MG63 (cell line): ENCODE measurements around the gene UBAC2. TPM values are rescaled to one million over a fixed set of nuclear protein-coding genes. Genes with fewer than 3 reads are reported as not detected.

Experiments used
- DNase-seq: peaks from one replicate; pipeline ENCODE4 v3.0.0-alpha.2; 2020
- H3K27me3 ChIP-seq: fragments of 250-450 bp; sonication (Bioruptor Pico); 2 replicates; pipeline ENCODE4 v1.5.1; 2020; ENCODE audit warnings: mild to moderate bottlenecking, moderate library complexity
- H3K36me3 ChIP-seq: fragments of 250-450 bp; sonication (Bioruptor Pico); 2 replicates; pipeline ENCODE4 v1.5.1; 2020; ENCODE audit warnings: mild to moderate bottlenecking, moderate library complexity
- H3K4me3 ChIP-seq: fragments of 250-450 bp; sonication (Bioruptor Pico); 2 replicates; pipeline ENCODE4 v1.5.1; 2020; ENCODE audit warnings: mild to moderate bottlenecking, moderate library complexity
- H3K9me3 ChIP-seq: fragments of 250-450 bp; sonication (Bioruptor Pico); 2 replicates; pipeline ENCODE4 v1.5.1; 2020; ENCODE audit warnings: mild to moderate bottlenecking, moderate library complexity
- total RNA-seq: library from RNA; depleted of rRNA; stranded (reverse); fragments of >200 nt; shearing (Covaris generic); gene quantifications from 2 replicates; pipeline ENCODE4 v1.2.3, GENCODE V29; 2014; ENCODE audit warnings: low replicate concordance; rRNA removed

UBAC2 gene, protein sequence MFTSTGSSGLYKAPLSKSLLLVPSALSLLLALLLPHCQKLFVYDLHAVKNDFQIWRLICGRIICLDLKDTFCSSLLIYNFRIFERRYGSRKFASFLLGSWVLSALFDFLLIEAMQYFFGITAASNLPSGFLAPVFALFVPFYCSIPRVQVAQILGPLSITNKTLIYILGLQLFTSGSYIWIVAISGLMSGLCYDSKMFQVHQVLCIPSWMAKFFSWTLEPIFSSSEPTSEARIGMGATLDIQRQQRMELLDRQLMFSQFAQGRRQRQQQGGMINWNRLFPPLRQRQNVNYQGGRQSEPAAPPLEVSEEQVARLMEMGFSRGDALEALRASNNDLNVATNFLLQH
- total RNA-seq = 80.9 and 92.4 TPM in 2 replicates

DNA sequence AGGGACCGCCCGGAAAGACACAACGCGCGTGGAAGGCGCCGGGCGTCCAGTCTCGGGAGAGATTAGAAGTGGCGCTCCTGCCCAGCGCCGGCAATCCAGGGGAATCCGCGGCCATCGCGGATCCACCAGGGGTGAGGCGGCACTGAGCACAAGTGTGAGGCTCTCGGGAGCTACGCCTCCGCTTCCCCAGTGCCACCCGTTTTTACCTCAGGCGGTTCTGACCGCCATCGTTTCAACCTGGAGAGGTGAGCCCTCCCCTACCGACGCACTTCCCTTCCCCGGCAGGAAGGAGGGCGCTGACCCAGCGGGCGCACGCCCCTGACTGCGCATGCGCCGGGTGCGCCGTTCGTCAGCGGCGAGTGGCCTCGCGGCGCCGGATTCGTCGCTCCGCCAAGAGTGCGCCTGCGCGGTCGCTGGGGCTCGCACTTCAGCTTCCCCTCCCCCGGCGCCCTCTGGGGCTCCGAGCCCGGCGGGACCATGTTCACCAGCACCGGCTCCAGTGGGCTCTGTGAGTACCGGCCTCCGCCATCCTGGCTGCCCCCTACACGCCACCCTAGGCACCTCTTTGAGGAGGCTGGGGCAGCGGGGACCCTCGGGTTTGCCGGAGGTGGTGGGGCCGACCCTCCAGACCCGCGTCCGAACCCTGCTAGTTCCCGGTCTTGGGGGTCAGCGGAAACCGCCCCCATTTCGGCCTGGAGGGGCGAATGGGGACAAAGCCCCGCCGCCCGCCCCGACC, at the start of gene UBAC2:
TSS of gene UBAC2 (plus strand) at position 423 of the 736 bp plus-strand sequence. CDS start at position 478, 55 bp downstream.
- Histone ChIP-seq H3K4me3 (peak within 1 kb of the TSS; percentile 77), H3K27me3 (no peaks in the 10 kb centered on the region), H3K36me3 (no peaks in the 10 kb centered on the region), H3K9me3 (no peaks in the 10 kb centered on the region)
- DNase-seq = peak; percentile 91

DNA sequence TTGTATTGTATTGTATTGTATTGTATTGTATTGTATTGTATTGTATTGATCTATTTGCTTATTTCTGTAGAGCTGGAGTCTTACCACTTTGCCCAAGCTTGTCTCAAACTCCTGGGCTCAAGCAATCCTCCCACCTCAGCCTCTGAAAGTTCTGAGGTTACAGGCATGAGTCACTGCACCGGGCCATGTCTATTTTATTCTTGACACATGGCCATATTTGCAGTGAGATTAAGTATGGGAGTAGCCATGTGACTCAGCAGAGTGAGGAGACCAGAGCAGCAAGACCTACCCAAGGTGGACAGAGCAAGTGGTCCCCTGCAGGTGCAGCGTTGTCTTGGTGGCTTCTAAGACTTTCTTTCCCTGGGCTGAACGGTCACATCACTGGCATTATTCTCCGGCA, 49.1 kb upstream of the UBAC2 start:
- Histone ChIP-seq H3K4me3 (no peak overlapping the region), H3K36me3 (no peaks in the 10 kb centered on the region), H3K9me3 (no peaks in the 10 kb centered on the region), H3K27me3 (no peaks in the 10 kb centered on the region)
- peak; percentile 77 for DNase-seq

DNA sequence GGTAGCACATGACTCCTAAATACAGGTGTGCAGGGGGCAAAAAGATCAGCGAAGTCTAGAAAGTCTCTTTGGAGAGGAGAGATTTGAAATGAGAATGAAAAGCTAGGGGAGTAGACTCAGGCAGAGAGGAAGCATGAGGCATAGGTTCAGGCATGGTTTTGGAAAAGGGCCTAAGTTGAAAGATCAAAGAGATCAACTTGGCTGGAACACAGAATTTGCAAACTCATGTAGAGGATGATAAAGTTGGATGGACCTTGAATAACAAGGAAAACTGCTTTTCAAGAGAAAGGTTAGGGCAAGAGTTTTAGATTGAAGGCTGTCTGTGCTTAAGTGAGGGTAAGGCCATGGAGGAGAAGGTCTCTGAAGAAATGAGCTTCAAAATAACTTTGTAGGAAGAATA, 47.4 kb upstream of the UBAC2 start:
- H3K9me3 ChIP-seq = no peaks in the 10 kb centered on the region
- no peaks in the 10 kb centered on the region for H3K36me3 ChIP-seq
- no peaks in the 10 kb centered on the region for H3K27me3 ChIP-seq
- peak; percentile 10 for DNase-seq
- H3K4me3 ChIP-seq = no peak overlapping the region

DNA sequence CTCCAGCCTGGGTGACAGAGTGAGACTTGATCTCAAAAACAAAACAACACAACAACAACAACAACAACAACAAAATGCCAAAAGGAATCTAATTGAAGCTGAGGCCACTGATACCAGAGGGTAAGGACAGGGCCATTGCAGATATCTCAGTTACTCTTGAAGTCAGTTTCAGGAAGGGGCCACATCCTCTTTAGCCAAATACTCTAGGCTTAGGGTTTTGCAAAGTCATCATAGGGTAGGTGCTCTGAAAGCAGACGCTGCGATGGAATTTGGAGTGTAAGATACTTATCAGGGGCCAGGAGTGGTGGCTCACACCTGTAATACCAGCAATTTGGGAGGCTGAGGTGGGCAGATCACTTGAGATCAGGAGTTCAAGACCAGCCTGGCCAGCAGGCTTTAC, 46.6 kb upstream of the UBAC2 start:
- H3K9me3 ChIP-seq = no peaks in the 10 kb centered on the region
- DNase-seq = no peak
- no peaks in the 10 kb centered on the region for H3K27me3 ChIP-seq
- no peaks in the 10 kb centered on the region for H3K36me3 ChIP-seq
- no peak overlapping the region for H3K4me3 ChIP-seq

DNA sequence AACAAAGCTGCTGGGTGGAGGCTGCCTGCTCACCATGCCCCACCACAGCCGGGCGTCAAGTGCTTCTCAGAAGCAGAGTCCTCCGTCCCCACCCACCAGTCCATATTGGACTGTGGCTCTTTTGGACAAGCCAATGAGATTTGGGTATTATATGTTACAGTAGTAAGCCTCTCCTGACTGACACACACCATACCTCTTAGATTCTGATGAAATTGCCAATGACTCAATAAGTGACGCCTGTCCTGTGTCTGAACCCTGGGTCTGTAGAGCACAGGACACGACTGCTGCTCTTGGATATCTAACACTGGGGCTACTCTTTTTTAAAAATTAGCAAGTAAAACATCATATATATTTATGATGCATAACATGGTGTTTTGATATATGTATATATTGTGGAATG, 44.8 kb upstream of the UBAC2 start:
- no peak overlapping the region for H3K4me3 ChIP-seq
- H3K36me3 ChIP-seq = no peaks in the 10 kb centered on the region
- no peaks in the 10 kb centered on the region for H3K9me3 ChIP-seq
- no peaks in the 10 kb centered on the region for H3K27me3 ChIP-seq
- no peak for DNase-seq

DNA sequence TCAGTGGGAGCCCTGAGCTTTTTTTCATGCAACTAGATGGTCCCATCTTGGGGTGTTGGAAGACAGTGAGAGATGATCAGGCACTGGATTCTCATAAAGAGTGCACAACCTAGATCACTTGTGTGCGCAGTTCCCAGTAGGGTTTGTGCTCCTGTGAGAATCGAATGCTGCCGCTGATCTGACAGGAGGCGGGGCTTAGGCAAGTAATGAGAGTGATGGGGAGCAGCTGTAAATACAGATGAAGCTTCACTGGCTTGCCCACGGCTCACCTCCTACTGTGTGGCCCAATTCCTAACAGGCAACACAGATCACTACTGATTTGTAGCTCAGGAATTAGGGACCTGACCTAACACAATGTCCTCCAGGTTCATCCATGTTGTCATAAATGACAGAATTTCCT, 43.6 kb upstream of the UBAC2 start:
- Histone ChIP-seq H3K36me3 (no peaks in the 10 kb centered on the region), H3K4me3 (no peak overlapping the region), H3K9me3 (no peaks in the 10 kb centered on the region), H3K27me3 (no peaks in the 10 kb centered on the region)
- no peak for DNase-seq

DNA sequence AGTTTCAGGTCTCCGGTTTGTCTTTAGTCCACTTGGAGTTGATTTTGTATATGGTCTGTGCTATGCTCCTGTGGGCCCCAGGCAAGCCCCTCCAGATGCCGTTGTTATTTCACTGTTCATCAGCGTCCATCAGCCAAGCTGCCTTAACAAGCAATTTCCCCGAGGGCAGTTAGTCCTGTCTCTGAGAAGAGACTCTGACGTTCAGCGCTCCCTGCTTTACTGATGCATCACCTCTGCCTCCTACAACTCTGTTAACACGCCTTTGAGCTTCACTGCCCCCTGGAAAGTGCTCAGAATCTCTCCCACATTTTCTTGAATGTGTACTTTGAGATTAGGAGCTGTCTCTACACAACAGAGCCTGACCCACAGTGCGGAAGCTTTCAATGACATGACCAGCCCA, 41.8 kb upstream of the UBAC2 start:
- no peaks in the 10 kb centered on the region for H3K9me3 ChIP-seq
- no peak for DNase-seq

DNA sequence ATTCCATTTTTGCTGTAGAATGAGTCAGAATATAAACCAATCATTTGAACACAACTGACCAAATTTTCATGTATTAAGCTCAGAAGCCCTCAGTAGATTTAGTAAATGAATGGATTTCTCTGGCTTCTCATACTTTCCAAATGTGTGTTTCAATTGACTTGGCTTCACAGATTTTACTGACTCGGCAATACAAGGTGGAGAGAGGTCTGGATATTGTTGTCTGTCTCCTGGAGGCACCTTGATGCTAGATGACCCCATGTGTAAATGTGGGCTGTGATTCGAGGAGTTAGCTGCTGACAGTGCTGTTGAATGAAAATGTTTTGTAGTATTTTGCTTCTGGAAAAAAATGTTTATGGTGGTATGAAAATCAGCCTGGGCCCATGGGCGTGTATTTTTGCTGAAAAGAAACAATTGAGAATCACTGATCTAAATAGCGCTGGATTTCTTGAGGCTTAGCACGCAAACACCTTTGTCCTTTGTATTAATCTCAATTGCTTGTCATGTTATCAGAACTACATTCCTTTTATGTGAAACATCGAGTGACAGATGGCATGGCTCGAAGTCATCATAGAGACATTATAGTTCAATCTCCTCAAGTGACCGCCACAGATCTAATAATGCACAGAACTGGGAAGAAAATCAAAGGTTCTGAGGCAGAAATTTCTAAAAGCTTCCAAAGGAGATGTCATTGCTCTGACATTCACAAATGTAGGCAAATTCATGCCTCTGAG, 41.2 kb upstream of the UBAC2 start:
- Histone ChIP-seq H3K9me3 (no peaks in the 10 kb centered on the region), H3K36me3 (no peaks in the 10 kb centered on the region), H3K4me3 (no peak overlapping the region), H3K27me3 (no peaks in the 10 kb centered on the region)
- no peak for DNase-seq

More for the DNA sequence above, 41.8 kb upstream of the UBAC2 start:
- Histone ChIP-seq H3K27me3 (no peaks in the 10 kb centered on the region), H3K4me3 (no peak overlapping the region), H3K36me3 (no peaks in the 10 kb centered on the region)

DNA sequence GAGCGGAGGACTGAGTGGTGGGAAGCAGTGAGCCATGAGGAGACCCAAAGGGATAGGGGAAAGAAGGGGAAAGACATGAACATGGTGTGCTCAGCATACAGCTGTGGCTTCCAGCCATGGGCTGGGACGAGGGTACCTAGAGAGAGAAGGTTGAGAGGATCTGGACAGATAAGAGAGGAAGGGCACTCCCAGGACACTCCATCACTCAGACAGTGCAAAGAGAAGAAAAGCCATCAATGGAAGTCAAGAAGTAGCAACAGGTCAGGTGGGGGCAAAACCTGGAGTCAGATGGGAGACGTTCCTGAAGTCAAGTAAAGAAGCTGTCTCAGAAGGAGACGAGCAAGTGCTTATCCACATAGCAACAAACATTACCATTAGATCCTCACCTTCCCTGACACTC, 40.2 kb upstream of the UBAC2 start:
- Histone ChIP-seq H3K36me3 (no peaks in the 10 kb centered on the region), H3K4me3 (no peak overlapping the region), H3K9me3 (no peaks in the 10 kb centered on the region), H3K27me3 (no peaks in the 10 kb centered on the region)
- DNase-seq = no peak

DNA sequence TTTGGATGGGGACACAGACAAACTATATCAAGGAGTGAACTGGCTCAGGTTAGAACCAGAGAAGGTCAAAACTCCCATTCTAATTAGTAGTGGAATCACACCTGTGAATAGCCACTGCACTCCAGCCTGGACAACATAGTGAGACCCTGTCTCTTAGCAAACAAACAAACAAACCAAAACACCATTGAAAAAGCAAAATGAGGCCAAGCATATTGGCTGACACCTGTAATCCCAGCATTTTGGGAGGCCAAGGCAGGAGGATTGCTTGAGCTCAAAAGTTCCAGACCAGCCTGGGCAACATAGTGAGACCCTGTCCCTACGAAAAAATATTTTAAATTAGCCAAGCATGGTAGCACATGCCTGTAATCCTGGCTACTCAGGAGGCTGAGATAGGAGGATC, 39.1 kb upstream of the UBAC2 start:
- no peak for DNase-seq
- H3K9me3 ChIP-seq = no peaks in the 10 kb centered on the region
- H3K27me3 ChIP-seq = no peaks in the 10 kb centered on the region
- H3K36me3 ChIP-seq = no peaks in the 10 kb centered on the region
- no peak overlapping the region for H3K4me3 ChIP-seq

DNA sequence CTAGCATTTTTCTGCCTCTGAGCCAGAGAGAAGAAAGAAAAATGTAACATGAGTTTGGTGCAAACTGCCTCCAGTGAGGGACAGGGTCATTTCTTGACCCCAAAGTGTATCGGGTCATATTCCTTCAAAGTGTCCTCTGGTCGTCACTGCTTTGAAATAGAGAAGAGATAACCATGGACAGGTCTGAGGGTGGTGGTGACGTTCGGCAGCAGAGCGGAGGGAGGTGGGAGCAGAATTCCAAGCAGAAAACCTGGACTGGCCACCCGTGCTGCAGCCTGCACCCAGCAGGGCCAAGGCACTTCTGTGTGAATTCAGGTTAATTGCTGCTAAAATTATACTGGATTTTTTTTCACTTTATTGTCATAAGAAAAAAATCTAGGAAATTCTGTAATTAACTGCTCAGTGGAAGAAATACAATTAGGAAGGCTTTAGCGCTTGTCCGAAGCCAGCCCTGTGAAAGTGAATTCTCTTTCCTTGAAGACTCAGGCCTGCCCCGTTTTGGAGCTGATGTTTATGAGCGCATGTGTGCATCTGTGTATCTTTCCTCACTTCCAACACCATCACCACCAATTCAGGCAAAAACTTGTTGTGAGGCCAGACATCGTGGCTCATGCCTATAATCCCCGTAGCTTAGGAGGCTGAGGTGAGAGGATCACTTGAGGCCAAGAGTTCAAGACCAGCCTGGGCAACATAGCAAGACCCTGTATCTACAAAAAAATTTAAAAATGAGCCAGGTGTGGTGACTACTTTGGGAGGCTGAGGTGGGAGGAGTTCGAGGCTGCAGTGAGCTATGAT, 37.9 kb upstream of the UBAC2 start:
- Histone ChIP-seq H3K9me3 (no peaks in the 10 kb centered on the region), H3K4me3 (no peak overlapping the region), H3K36me3 (no peaks in the 10 kb centered on the region), H3K27me3 (no peaks in the 10 kb centered on the region)
- DNase-seq = no peak

DNA sequence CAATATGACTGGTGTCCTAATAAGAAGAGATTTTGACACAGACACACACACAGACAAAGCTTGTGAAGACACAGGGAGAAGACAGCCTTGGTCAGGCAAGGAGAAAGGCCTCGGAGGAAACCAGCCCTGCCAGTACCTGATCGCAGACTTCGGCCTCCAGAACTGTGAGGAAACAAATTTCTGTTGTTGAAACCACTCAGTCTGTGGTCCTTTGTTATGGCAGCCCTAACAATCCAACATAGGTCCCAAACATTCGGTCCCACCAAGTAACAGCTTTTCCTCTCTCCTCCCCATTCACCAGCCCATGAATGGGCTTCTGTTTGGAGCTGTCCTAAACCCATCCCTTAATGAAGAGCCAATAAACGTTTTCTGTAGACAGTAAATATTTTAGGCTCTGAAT, 36.4 kb upstream of the UBAC2 start:
- Histone ChIP-seq H3K27me3 (no peaks in the 10 kb centered on the region), H3K9me3 (no peaks in the 10 kb centered on the region), H3K36me3 (no peaks in the 10 kb centered on the region), H3K4me3 (no peak overlapping the region)
- DNase-seq = no peak

DNA sequence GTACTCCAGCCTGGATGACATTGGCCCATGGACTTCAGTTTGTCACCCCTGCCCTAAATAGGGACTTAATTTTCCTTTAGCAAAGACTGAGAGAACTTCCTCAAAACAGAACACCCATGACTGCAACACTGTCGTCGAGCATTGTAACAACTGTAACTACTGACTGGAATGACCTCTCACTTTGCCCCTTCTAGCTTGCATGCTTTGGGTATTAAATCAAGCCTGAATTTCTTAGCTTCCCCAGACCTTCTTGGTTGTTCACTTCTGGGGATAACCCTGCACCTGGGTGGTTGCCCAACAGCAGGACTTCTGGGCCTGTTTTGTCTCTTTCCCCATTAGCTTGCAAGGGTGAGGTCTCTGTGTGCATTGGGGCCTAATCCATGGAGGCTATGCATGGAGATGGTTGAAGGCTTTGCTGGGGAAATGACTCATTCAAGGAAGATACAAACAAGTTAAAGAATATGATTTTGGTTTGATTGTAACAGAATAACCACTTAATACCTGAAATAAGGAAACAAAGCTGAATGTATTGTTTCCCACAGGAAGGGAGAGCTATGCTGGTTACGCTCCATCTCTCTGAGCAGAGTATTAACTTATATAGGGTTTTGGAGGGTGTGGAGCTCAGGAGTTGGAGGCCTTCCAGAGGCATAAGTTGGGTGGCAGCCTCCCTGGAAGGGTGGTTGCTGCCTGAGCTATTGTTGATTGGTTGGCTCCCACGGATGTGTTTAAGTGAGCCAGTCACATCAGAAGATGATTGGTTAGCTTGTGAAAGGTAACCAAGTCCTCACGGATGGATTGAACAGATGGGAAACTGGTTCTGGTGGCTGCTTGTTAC, 34.7 kb upstream of the UBAC2 start:
- no peak overlapping the region for H3K4me3 ChIP-seq
- no peaks in the 10 kb centered on the region for H3K36me3 ChIP-seq
- H3K27me3 ChIP-seq = no peaks in the 10 kb centered on the region
- DNase-seq = no peak
- H3K9me3 ChIP-seq = 0 out of 2 replicates have a peak, but pooled peaks cover 2% of the 10 kb centered on the region

DNA sequence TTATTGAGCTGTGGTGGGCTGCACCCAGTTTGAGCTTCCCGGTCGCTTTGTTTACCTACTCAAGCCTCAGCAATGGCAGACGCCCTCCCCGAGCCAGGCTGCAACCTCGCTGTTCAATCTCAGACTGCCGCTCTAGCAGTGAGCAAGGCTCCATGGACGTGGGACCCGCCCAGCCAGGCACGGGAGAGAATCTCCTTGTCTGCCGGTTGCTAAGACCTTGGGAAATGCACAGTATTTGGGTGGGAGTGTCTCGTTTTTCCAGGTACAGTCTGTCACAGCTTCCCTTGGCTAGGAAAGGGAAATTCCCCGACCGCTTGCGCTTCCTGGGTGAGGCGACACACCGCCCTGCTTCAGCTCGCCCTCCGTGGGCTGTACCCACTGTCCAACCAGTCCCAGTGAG, 27.7 kb upstream of the UBAC2 start:
- no peak for DNase-seq
- Histone ChIP-seq H3K4me3 (no peak overlapping the region), H3K27me3 (no peaks in the 10 kb centered on the region), H3K36me3 (no peaks in the 10 kb centered on the region), H3K9me3 (0 out of 2 replicates have a peak, but pooled peaks cover 2% of the 10 kb centered on the region)

DNA sequence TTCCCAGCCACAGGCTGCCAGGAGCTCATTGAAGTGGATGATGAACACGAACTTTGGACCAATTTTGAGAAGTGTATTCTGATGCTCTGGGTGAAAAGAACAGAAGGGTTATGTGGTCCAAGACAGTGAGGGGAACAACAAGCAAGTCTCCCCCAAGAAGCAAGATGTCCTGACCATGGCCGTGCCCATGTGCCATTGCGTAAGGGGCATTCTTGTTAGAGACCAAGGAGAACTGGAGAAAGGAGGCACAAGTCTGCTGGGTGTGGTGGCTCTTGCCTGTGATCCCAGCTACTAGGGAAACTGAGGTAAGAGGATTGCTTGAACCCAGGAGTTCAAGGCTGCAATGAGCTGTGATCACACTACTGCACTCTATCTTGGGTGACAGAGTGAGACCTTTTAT, 27.0 kb upstream of the UBAC2 start:
- Histone ChIP-seq H3K4me3 (no peak overlapping the region), H3K27me3 (no peaks in the 10 kb centered on the region), H3K9me3 (0 out of 2 replicates have a peak, but pooled peaks cover 2% of the 10 kb centered on the region), H3K36me3 (no peaks in the 10 kb centered on the region)
- no peak for DNase-seq
